ENCODE measurements around the gene ZNF324B. TPM values are rescaled to one million over a fixed set of nuclear protein-coding genes. Genes with fewer than 3 reads are reported as not detected.

ZNF324B gene
- total and polyA plus RNA-seq, 2 donors (not counting 1 experiment from before 2014, with no cell fraction given), result 5.6 to 17.4 TPM

DNA sequence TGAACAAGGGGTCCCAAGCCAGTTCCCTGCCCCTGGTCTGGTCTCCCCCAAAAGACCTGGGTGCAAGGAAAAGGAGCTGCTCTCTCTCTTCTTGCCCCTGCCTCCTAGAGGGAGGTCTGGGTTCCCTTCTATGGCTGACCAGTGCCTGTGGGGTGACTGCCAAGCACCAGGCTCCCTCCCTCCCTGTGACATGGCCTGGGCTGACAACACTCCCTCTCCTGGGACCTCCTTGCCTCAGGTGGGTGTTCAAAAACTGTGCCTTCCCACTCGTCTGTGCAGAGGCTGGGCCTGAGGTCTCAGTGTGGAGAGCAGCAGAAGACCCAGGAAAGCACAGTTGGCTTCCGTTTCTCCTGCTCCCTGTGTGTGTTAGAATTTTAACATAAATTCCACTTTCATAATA, 29.4 kb downstream of the ZNF324B start:
- CTCF ChIA-PET, result no interaction called here
- ATAC-seq (ENCODE audit: low read depth), result no peak
- DNase-seq, result no peak
- Mint-ChIP-seq H3K4me3 (no peak overlapping the region), H3K27ac (no peak overlapping the region), H3K4me1 (peaks cover 10% of the 10 kb centered on the region), H3K9me3 (ENCODE audit: insufficient read depth) (no peaks in the 10 kb centered on the region), H3K27me3 (no peaks in the 10 kb centered on the region)
- H3K27me3 ChIP-seq (replicated peaks in 1 of 4; ENCODE audit: control extremely low read depth in 1 of 4, control insufficient read depth in 3 of 4, insufficient read depth in 4 of 4, low read length in 3 of 4), result no peaks in the 10 kb centered on the region
- H4K20me1 ChIP-seq (ENCODE audit: control insufficient read depth, insufficient read depth, low read length, poor library complexity, severe bottlenecking), result no peaks in the 10 kb centered on the region
- H3K36me3 ChIP-seq (replicated peaks in 1 of 2; ENCODE audit: control extremely low read depth in 1 of 2, control insufficient read depth in 1 of 2, extremely low read depth in 1 of 2, insufficient read depth in 2 of 2, low read length in 1 of 2), result peaks cover 0 to 2% of the 10 kb centered on the region in 2 experiments
- no peaks in the 10 kb centered on the region for H3K79me2 ChIP-seq (ENCODE audit: control insufficient read depth, insufficient read depth, low read length)
- 83% methylated on average over 1 of the region's 2 CpGs for WGBS (ENCODE audit: insufficient coverage)
- no peak overlapping the region for H3K4me2 ChIP-seq (replicated peaks; ENCODE audit: low read depth, low read length, poor library complexity, severe bottlenecking)
- no peak overlapping the region for H3K9ac ChIP-seq (ENCODE audit: low read length)
- no peak overlapping the region for H3K27ac ChIP-seq (ENCODE audit: low read length in 2 of 2)
- H3K9me3 ChIP-seq (ENCODE audit: control extremely low read depth in 1 of 3, control insufficient read depth in 2 of 3, insufficient read depth in 1 of 3, low read length in 2 of 3), result no peaks in the 10 kb centered on the region
- peaks cover 7 to 9% of the 10 kb centered on the region in 2 donors for H3K4me1 ChIP-seq (ENCODE audit: control insufficient read depth in 2 of 2, insufficient read depth in 2 of 2, low read length in 2 of 2)
- TF ChIP-seq, protein P1, sequence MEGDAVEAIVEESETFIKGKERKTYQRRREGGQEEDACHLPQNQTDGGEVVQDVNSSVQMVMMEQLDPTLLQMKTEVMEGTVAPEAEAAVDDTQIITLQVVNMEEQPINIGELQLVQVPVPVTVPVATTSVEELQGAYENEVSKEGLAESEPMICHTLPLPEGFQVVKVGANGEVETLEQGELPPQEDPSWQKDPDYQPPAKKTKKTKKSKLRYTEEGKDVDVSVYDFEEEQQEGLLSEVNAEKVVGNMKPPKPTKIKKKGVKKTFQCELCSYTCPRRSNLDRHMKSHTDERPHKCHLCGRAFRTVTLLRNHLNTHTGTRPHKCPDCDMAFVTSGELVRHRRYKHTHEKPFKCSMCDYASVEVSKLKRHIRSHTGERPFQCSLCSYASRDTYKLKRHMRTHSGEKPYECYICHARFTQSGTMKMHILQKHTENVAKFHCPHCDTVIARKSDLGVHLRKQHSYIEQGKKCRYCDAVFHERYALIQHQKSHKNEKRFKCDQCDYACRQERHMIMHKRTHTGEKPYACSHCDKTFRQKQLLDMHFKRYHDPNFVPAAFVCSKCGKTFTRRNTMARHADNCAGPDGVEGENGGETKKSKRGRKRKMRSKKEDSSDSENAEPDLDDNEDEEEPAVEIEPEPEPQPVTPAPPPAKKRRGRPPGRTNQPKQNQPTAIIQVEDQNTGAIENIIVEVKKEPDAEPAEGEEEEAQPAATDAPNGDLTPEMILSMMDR (IDR thresholded peaks at IDR 0.05), result no peak
- TF ChIP-seq EZH2 (IDR thresholded peaks at IDR 0.05; ENCODE audit: borderline replicate concordance, insufficient read depth, low read depth, low read length, poor library complexity, severe bottlenecking), result no peak
- H3K4me3 ChIP-seq (ENCODE audit: control extremely low read depth in 1 of 5, extremely low read depth in 1 of 5, insufficient read depth in 1 of 5, low read depth in 2 of 5, low read length in 4 of 5), result no peak overlapping the region
- POLR2A ChIA-PET, result no interaction called here
- H2AFZ ChIP-seq (ENCODE audit: insufficient read depth, low read depth, low read length, poor library complexity, severe bottlenecking), result no peak overlapping the region
- intact Hi-C loops (cut with micrococcal nuclease), result no loop called here

DNA sequence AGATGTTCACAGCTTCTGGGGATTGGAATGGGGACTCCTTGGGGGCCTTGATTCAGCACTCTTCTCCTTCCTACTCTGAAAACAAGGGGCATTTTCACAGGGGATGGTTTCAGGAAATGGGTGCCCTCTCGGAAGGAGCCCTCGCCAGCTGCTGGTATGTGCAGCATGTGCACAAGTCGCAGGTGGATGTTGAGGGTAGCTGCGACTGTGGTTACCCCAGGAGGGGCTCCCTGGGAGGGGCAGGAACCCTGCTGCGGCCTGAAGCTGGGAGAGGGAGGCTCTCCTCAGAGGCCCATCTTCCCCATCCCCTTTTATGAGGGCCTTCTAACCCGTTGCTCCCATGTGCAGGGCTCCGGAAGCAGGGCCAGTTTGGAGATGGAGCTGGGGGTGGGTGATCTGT, 30.9 kb downstream of the ZNF324B start:
- Histone ChIP-seq H4K20me1 (ENCODE audit: control insufficient read depth, insufficient read depth, low read length, poor library complexity, severe bottlenecking) (no peaks in the 10 kb centered on the region), H3K27ac (ENCODE audit: low read length in 2 of 2) (no peak overlapping the region), H3K4me1 (ENCODE audit: control insufficient read depth in 2 of 2, insufficient read depth in 2 of 2, low read length in 2 of 2) (no peaks in the 10 kb centered on the region), H3K4me3 (ENCODE audit: control extremely low read depth in 1 of 5, extremely low read depth in 1 of 5, insufficient read depth in 1 of 5, low read depth in 2 of 5, low read length in 4 of 5) (no peak overlapping the region), H3K4me2 (replicated peaks; ENCODE audit: low read depth, low read length, poor library complexity, severe bottlenecking) (no peak overlapping the region), H2AFZ (ENCODE audit: insufficient read depth, low read depth, low read length, poor library complexity, severe bottlenecking) (no peak overlapping the region), H3K9me3 (ENCODE audit: control extremely low read depth in 1 of 3, control insufficient read depth in 2 of 3, insufficient read depth in 1 of 3, low read length in 2 of 3) (no peaks in the 10 kb centered on the region), H3K27me3 (replicated peaks in 1 of 4; ENCODE audit: control extremely low read depth in 1 of 4, control insufficient read depth in 3 of 4, insufficient read depth in 4 of 4, low read length in 3 of 4) (no peaks in the 10 kb centered on the region), H3K36me3 (replicated peaks in 1 of 2; ENCODE audit: control extremely low read depth in 1 of 2, control insufficient read depth in 1 of 2, extremely low read depth in 1 of 2, insufficient read depth in 2 of 2, low read length in 1 of 2) (peaks cover 0 to 2% of the 10 kb centered on the region in 2 experiments), H3K9ac (ENCODE audit: low read length) (no peak overlapping the region), H3K79me2 (ENCODE audit: control insufficient read depth, insufficient read depth, low read length) (no peaks in the 10 kb centered on the region)
- POLR2A ChIA-PET, result no interaction called here
- WGBS (ENCODE audit: insufficient coverage), result 84% methylated on average over 5 of the region's 7 CpGs
- ATAC-seq (ENCODE audit: low read depth) (no peak), DNase-seq (no peak)
- Mint-ChIP-seq H3K9me3 (ENCODE audit: insufficient read depth) (no peaks in the 10 kb centered on the region), H3K27me3 (no peaks in the 10 kb centered on the region), H3K27ac (no peak overlapping the region), H3K4me1 (no peaks in the 10 kb centered on the region), H3K4me3 (no peak overlapping the region)
- no peak for TF ChIP-seq EZH2 (IDR thresholded peaks at IDR 0.05; ENCODE audit: borderline replicate concordance, insufficient read depth, low read depth, low read length, poor library complexity, severe bottlenecking)
- TF ChIP-seq, protein P1 (IDR thresholded peaks at IDR 0.05), result no peak
- CTCF ChIA-PET, result no interaction called here
- intact Hi-C loops (cut with micrococcal nuclease), result no loop called here

All from B cell (primary cell).